ACHN (cell line): ENCODE measurements around the gene FBXO40.

Experiments used
- DNase-seq: peaks from one replicate; pipeline ENCODE4 v3.0.0-alpha.2; 2015
- in situ Hi-C: cut with HindIII; loops from 2 replicates; pipeline ENCODE4 v1.10.0; 2017; ENCODE audit warnings: low sequenced_read_pairs, low pct_ligation_motif_present, low pct_unique_long_range_greater_than_20kb

The FBXO40 gene

GRCh38 chr3:121658716-121659435 lies 65.7 kb downstream of the FBXO40 start:
- no peak for DNase-seq
- in situ Hi-C loops, result no loop called here

GRCh38 chr3:121659586-121659985 lies 66.4 kb downstream of the FBXO40 start:
- DNase-seq, result no peak
- in situ Hi-C loops, result no loop called here

GRCh38 chr3:121660356-121661171 lies 67.4 kb downstream of the FBXO40 start, which contains the start of gene HCLS1:
Gene HCLS1, minus strand, starts transcription at chr3:121660903. Its CDS starts 2,556 bp downstream, at chr3:121658347.
- in situ Hi-C loops, result no loop called here
- no peak for DNase-seq

GRCh38 chr3:121661376-121661775 lies 68.2 kb downstream of the FBXO40 start:
- in situ Hi-C loops, result no loop called here
- DNase-seq, result no peak

DNA sequence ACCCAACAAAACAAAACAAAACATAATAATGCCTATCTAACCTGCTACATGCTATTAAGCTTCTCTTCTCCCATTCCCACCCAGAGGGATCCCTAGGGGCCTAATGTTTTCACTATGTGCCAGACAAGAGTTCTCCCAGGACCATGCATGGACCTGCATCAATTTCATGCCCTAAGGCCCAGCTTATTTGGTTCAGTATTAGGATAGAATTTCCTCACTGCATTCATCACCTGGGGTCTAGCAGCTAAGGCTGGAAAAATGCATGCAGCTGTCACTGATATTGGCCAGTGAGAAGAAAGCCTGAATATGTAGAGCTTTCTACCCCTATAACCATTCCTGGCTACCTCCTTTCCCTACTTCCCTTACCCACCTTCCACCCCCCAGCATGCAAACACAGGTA lies 69.6 kb downstream of the FBXO40 start:
- DNase-seq, result no peak
- in situ Hi-C loops, result no loop called here

DNA sequence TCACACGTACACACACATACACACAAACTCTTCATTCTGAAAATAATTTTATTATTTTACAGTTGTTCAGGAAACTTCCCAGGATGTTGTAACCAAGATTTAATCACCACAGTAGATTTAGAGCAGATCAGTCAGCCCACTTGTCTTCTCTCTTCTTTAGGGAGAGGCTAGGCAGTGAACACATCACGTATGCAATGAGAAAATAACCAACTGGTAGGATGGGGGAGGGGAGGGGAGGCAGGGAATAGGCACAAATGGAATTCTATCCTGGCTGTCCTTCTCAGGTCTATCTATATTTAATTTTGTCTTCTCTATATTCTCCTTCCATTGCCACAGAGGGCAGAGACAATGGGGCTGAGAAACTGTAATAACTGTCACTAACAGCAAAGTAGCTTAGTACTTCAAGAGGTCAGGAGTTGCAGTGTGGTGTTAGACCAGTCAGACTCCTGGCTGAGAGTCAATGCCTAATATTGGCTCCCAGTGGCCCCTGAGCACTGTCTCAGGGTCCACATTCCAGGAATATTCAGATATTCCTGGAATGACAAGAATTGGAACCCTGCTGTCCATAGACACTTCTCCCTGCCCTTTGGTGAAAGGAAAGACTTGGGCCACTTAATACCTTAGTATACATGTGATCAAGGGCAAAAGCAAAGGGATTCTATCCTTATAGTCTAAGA lies 70.1 kb downstream of the FBXO40 start:
- in situ Hi-C loops, result no loop called here
- DNase-seq, result peak; percentile 2

DNA sequence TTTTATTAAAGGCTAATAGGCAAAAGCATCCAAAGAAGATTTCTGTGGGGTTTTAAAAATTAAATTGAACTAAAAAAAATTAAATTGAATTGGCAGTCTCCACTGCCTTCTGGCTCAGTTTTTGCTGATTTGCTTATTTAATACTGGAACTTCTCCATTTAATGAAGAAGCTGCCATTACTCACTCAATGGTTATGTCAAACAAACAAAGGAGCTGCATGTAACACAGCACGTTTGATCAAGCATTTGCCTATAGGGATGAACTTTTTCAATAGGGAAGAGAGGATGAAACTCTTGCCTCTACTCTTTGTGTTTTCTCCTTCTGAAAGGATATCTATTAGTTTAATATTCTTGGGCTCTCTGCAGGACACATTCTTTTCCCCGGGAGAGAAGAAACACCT lies 72.3 kb downstream of the FBXO40 start:
- in situ Hi-C loops, result no loop called here
- no peak for DNase-seq

DNA sequence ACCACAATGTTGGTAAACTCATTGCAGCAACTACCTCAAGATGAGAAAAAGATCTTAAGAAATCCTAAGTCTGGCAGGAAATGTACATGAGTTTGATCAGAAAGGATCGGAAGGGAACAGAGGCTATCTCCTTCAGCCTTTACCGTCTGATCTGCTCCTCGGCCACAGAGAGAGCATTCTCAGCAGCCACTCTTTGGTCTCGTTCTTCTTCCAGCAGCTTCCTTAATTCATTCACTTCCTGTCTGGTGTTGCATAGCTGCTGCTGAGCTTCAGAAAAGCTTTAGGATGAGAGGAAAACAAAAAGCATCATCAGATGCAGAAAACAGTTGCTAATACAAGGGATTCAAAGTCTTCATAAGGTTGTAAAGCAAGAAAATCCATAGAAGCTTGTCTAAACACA lies 74.2 kb downstream of the FBXO40 start:
- in situ Hi-C loops, result no loop called here
- no peak for DNase-seq

DNA sequence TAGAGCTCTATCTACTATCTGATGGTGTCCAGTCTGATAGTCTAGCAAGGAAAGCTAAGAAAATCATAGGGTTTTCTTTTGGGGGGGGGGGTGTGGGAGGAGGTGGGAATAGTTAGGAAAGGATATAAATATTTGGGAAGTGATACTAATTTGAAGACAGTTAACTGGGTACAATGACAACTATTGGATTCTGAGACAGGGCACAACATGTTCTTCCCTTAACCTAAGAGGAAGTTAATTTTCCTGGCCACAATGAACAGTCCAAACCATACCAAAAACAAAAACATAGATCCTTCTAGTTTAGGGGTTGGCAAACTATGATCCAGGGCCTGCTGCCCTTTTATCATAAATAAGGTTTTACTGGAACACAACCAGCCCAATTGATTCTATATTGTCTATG lies 77.5 kb downstream of the FBXO40 start:
- no peak for DNase-seq
- in situ Hi-C loops, result no loop called here

DNA sequence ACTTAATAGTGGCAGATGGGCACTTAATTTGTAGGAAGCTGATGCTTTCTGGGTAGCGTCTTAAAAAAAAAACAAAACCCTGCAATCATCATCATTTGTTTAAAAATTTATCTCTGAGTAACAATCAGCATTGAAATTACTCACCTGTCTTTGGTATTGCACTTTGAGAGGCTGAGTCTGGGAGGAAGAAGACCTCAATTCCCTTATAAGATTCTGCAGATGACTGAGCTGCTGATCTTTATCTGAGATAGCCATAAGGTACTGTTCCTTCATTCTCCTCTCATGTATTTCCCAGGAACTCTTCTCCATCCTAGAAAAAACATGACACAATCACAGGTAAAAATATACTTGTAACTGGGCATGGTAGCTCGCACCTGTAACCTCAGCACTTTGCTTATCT lies 84.0 kb downstream of the FBXO40 start:
- in situ Hi-C loops, result no loop called here

More for the DNA sequence above, 84.0 kb downstream of the FBXO40 start:
- no peak for DNase-seq
